ENCODE measurements around the gene RAB40C. TPM values are rescaled to one million over a fixed set of nuclear protein-coding genes. Genes with fewer than 3 reads are reported as not detected.

RAB40C gene
- polyA plus RNA-seq, 1 donor (not counting 4 experiments of a cell fraction or from before 2014, with no cell fraction given): 4.0 TPM

- Histone ChIP-seq H3K4me2 (ENCODE audit: control insufficient read depth, extremely low read depth, insufficient read depth, low read depth, low read length) (no peak overlapping the region), H3K9me3 (ENCODE audit: control insufficient read depth, low read depth, low read length) (no peaks in the 10 kb centered on the region), H3K79me2 (ENCODE audit: control insufficient read depth, insufficient read depth, low read length) (peaks cover 37% of the 10 kb centered on the region), H3K27ac (ENCODE audit: control insufficient read depth, insufficient read depth, low read length) (no peak overlapping the region), H4K20me1 (ENCODE audit: control insufficient read depth, extremely low read depth, insufficient read depth, low read length) (peaks cover 23% of the 10 kb centered on the region), H3K9ac (ENCODE audit: control insufficient read depth, extremely low read depth, insufficient read depth, low read length) (no peak overlapping the region), H3K36me3 (ENCODE audit: control insufficient read depth in 2 of 2, extremely low read depth in 1 of 2, insufficient read depth in 2 of 2, low read length in 2 of 2) (peaks cover 3 to 4% of the 10 kb centered on the region in 2 experiments), H3K4me1 (ENCODE audit: control insufficient read depth, extremely low read depth, insufficient read depth, low read length) (peaks cover 9% of the 10 kb centered on the region), H3K27me3 (ENCODE audit: control insufficient read depth, extremely low read depth, insufficient read depth, low read length) (no peaks in the 10 kb centered on the region), H3K9me1 (ENCODE audit: control insufficient read depth, extremely low read depth, insufficient read depth, low read length) (no peaks in the 10 kb centered on the region), H2AFZ (ENCODE audit: control insufficient read depth, low read length) (no peak overlapping the region), H3K4me3 (ENCODE audit: control insufficient read depth in 2 of 3, extremely low read depth in 1 of 3, insufficient read depth in 2 of 3, low read depth in 1 of 3, low read length in 3 of 3) (no peak overlapping the region)
- FAIRE-seq (no peak), DNase-seq (ENCODE audit: low read depth, low spot score) (no peak)
- dilution Hi-C loops (cut with MboI; ENCODE audit: extremely low pct_ligation_motif_present, low sequenced_read_pairs): no loop called here
- TF ChIP-seq EZH2 (IDR thresholded peaks at IDR 0.05; ENCODE audit: low read length) (no peak), CTCF (optimal IDR thresholded peaks at IDR 0.05 in 1 of 3, IDR thresholded peaks at IDR 0.05 in 1 of 3, conservative IDR thresholded peaks at IDR 0.05 in 1 of 3; ENCODE audit: extremely low read depth in 1 of 3, insufficient read depth in 2 of 3, low read length in 3 of 3) (no peak)
Observed at GRCh38 chr16:598823-599739, 9.2 kb downstream of the RAB40C start.

- TF ChIP-seq EZH2 (IDR thresholded peaks at IDR 0.05; ENCODE audit: low read length) (no peak), CTCF (optimal IDR thresholded peaks at IDR 0.05 in 1 of 3, IDR thresholded peaks at IDR 0.05 in 1 of 3, conservative IDR thresholded peaks at IDR 0.05 in 1 of 3; ENCODE audit: extremely low read depth in 1 of 3, insufficient read depth in 2 of 3, low read length in 3 of 3) (peak; percentile 29 to 43 (median 37))
- Histone ChIP-seq H3K9me1 (ENCODE audit: control insufficient read depth, extremely low read depth, insufficient read depth, low read length) (no peaks in the 10 kb centered on the region), H3K9me3 (ENCODE audit: control insufficient read depth, low read depth, low read length) (no peaks in the 10 kb centered on the region), H3K27me3 (ENCODE audit: control insufficient read depth, extremely low read depth, insufficient read depth, low read length) (no peaks in the 10 kb centered on the region), H4K20me1 (ENCODE audit: control insufficient read depth, extremely low read depth, insufficient read depth, low read length) (peaks cover 9% of the 10 kb centered on the region), H3K4me3 (ENCODE audit: control insufficient read depth in 2 of 3, extremely low read depth in 1 of 3, insufficient read depth in 2 of 3, low read depth in 1 of 3, low read length in 3 of 3) (no peak overlapping the region), H3K9ac (ENCODE audit: control insufficient read depth, extremely low read depth, insufficient read depth, low read length) (no peak overlapping the region), H2AFZ (ENCODE audit: control insufficient read depth, low read length) (no peak overlapping the region), H3K4me1 (ENCODE audit: control insufficient read depth, extremely low read depth, insufficient read depth, low read length) (peaks cover 5% of the 10 kb centered on the region), H3K79me2 (ENCODE audit: control insufficient read depth, insufficient read depth, low read length) (peaks cover 32% of the 10 kb centered on the region), H3K36me3 (ENCODE audit: control insufficient read depth in 2 of 2, extremely low read depth in 1 of 2, insufficient read depth in 2 of 2, low read length in 2 of 2) (peaks cover 3 to 4% of the 10 kb centered on the region in 2 experiments), H3K27ac (ENCODE audit: control insufficient read depth, insufficient read depth, low read length) (no peak overlapping the region), H3K4me2 (ENCODE audit: control insufficient read depth, extremely low read depth, insufficient read depth, low read depth, low read length) (no peak overlapping the region)
- DNase-seq (ENCODE audit: low read depth, low spot score) (no peak), FAIRE-seq (no peak)
- dilution Hi-C loops (cut with MboI; ENCODE audit: extremely low pct_ligation_motif_present, low sequenced_read_pairs): no loop called here
Observed at GRCh38 chr16:600781-601180, 10.9 kb downstream of the RAB40C start.

Data from keratinocyte (primary cell).